HG02571 (cell line): ENCODE data around the gene SLC19A1.

Experiments used
- ATAC-seq: cut with Tn5 transposase; IDR thresholded peaks from one replicate; pipeline ENCODE4 v1.9.1; 2021; ENCODE audit warnings: mild to moderate bottlenecking, moderate library complexity; ENCODE audit not compliant: unreplicated experiment

SLC19A1 gene

GRCh38 chr21:45559216-45560105, 17.2 kb upstream of the SLC19A1 start:
- ATAC-seq, result no peak

- no peak for ATAC-seq
Observed at GRCh38 chr21:45558044-45558721, 15.9 kb upstream of the SLC19A1 start.

GRCh38 chr21:45557616-45558043, 15.4 kb upstream of the SLC19A1 start:
- ATAC-seq, result no peak

- no peak for ATAC-seq
Observed at GRCh38 chr21:45556645-45557615, 14.7 kb upstream of the SLC19A1 start.

GRCh38 chr21:45556302-45556644, 14.0 kb upstream of the SLC19A1 start:
- no peak for ATAC-seq

- peak; percentile 53 for ATAC-seq
Observed at GRCh38 chr21:45555557-45556301, 13.5 kb upstream of the SLC19A1 start.

GRCh38 chr21:45555251-45555556, 13.0 kb upstream of the SLC19A1 start:
- ATAC-seq, result no peak

- ATAC-seq, result peak; percentile 46
Observed at GRCh38 chr21:45554477-45555175, 12.4 kb upstream of the SLC19A1 start.

- ATAC-seq, result no peak
Observed at GRCh38 chr21:45552696-45553391, 10.6 kb upstream of the SLC19A1 start.

- no peak for ATAC-seq
Observed at GRCh38 chr21:45551783-45552695, 9.8 kb upstream of the SLC19A1 start.

GRCh38 chr21:45551316-45551715, 9.1 kb upstream of the SLC19A1 start:
- ATAC-seq, result no peak

- ATAC-seq, result no peak
Observed at GRCh38 chr21:45550522-45551210, 8.4 kb upstream of the SLC19A1 start.

GRCh38 chr21:45549626-45550463, 7.6 kb upstream of the SLC19A1 start:
- ATAC-seq, result no peak

- ATAC-seq, result no peak
Observed at GRCh38 chr21:45548711-45549491, 6.7 kb upstream of the SLC19A1 start.

GRCh38 chr21:45547545-45547900, 5.3 kb upstream of the SLC19A1 start:
- ATAC-seq, result no peak
